Ovary (tissue), 9 donors: ENCODE measurements around the gene CAMK2N1. TPM values are rescaled to one million over a fixed set of nuclear protein-coding genes. Genes with fewer than 3 reads are reported as not detected.
A peak's percentile ranks its signal among the peaks of the same experiment; 100 is the strongest.

ENCODE experiments used
- DNase-seq, 5 donors: peaks; one replicate each; pipeline ENCODE4 v3.0.0-alpha.2; 2019 to 2020
- H3K27ac ChIP-seq, 2 donors: fragments of 200-600 bp; one replicate each; pipeline versions ENCODE4 v1.5.1 to v1.8.0; 2019 to 2022
- H3K27me3 ChIP-seq: fragments of 200-600 bp; one replicate; pipeline ENCODE4 v1.8.0; 2022
- H3K36me3 ChIP-seq: fragments of 200-600 bp; sonication (generic); one replicate; pipeline ENCODE4 v1.5.1; 2019
- H3K4me1 ChIP-seq: one replicate; pipeline ENCODE4 v1.8.1; 2013; ENCODE audit warnings: mild to moderate bottlenecking, moderate library complexity; ENCODE audit not compliant: insufficient read depth
- H3K4me3 ChIP-seq: fragments of 200-600 bp; sonication (generic); one replicate; pipeline ENCODE4 v1.5.1; 2017
- H3K9me3 ChIP-seq, 2 donors: fragments of 200-600 bp in 1 of 2; sonication (generic) in 1 of 2; one replicate each; pipeline versions ENCODE4 v1.5.1 to v1.8.1; 2013 to 2019; ENCODE audit warnings: mild to moderate bottlenecking in 1 of 2, moderate library complexity in 1 of 2
- CTCF ChIP-seq, 3 donors: fragments of 450-650 bp in 2 of 3; fragments of 200-600 bp in 1 of 3; IDR thresholded peaks; one replicate each; pipeline versions ENCODE4 v1.5.1 to v1.8.0; 2016 to 2022; ENCODE audit warnings: antibody characterized with exemption in 3 of 3, mild to moderate bottlenecking in 1 of 3
- EP300 ChIP-seq: sonication (generic); formaldehyde crosslinking; IDR thresholded peaks from one replicate; pipeline ENCODE4 v1.6.1; 2017; ENCODE audit warnings: antibody characterized with exemption
- POLR2A ChIP-seq: fragments of 450-650 bp; IDR thresholded peaks from one replicate; pipeline ENCODE4 v1.6.1; 2017; ENCODE audit warnings: antibody characterized with exemption, mild to moderate bottlenecking, moderate library complexity
- WGBS, 3 donors: extraction: QIAGEN DNeasy Blood & Tissue Kit in 1 of 3; methylation state at CpG; one replicate each; pipeline versions ENCODE4 v1.1.5 to v1.1.7; 2013 to 2017; 5-methylcytosine and 5-hydroxymethylcytosine counted together
- intact Hi-C, 4 donors: fragments of 100-400 bp; cut with DNase I; formaldehyde crosslinking; loops; one replicate each; pipeline versions ENCODE4 v1.11.0 to v1.15.1; 2022 to 2023
- polyA plus RNA-seq, 2 donors: library from polyadenylated mRNA; stranded (reverse); fragments of 200-250 nt in 1 of 2; fragments of 350-450 nt in 1 of 2; fragmentation: Illumina TruSeq in 1 of 2; extraction: RNeasy Lipid Tissue Mini Kit (QIAGEN cat#74804) in 1 of 2; gene quantifications; one replicate each; pipeline ENCODE4 v1.2.3, GENCODE V29; 2013 to 2014
- total RNA-seq, 7 donors: library from RNA; depleted of rRNA in 2 of 7; stranded (reverse); fragments of >200 nt in 2 of 7; fragmentation: NEBNext Ultra II Directional in 3 of 7; extraction: Animal tissue kit (Norgen Biotek cat#: 25700) in 3 of 7; gene quantifications; one replicate each; pipeline versions ENCODE4 v1.1.0 to v1.2.4, GENCODE V29; 2016 to 2023
- donor health status: DM: no; HTN: no; CAD: no; lungs with moderate emphysema.
- donor health status: DM: no; HTN: no; CAD: no.
- donor health status: Bipolar disorder and iron deficiency.
- donor health status: DM: yes; HTN: yes; CAD: no.
- donor health status: DM: no; HTN: no; CAD: no.
- donor health status: DM: yes; HTN: yes; CAD: no.

CAMK2N1 gene
- total and polyA plus RNA-seq, 9 donors, result 11.3 to 95.9 (median 35.2) TPM

- no peak for DNase-seq
- H3K27me3 ChIP-seq, result no peaks in the 10 kb centered on the region
- H3K4me3 ChIP-seq, result no peak overlapping the region
- peaks cover 2% of the 10 kb centered on the region for H3K4me1 ChIP-seq
- no peaks in the 10 kb centered on the region for H3K9me3 ChIP-seq
- TF ChIP-seq POLR2A (no peak), EP300 (no peak), CTCF (IDR thresholded peaks at IDR 0.05) (no peak)
- H3K27ac ChIP-seq, result no peak overlapping the region
- 52 to 58% (median 53%) methylated on average over 6 of the region's 6 CpGs for WGBS, 3 donors
- intact Hi-C loops, result no loop called here
- no peaks in the 10 kb centered on the region for H3K36me3 ChIP-seq
Measured at GRCh38 chr1:20511518-20512428, 25.8 kb upstream of the CAMK2N1 start.

GRCh38 chr1:20508411-20508771 lies 22.4 kb upstream of the CAMK2N1 start:
- Histone ChIP-seq H3K36me3 (no peaks in the 10 kb centered on the region), H3K4me3 (peak overlapping the region; percentile 93), H3K4me1 (peaks cover 5% of the 10 kb centered on the region), H3K27me3 (no peaks in the 10 kb centered on the region), H3K9me3 (no peaks in the 10 kb centered on the region), H3K27ac (peak overlapping the region; percentile 15 to 62)
- no peak for DNase-seq
- TF ChIP-seq POLR2A (no peak), CTCF (IDR thresholded peaks at IDR 0.05) (no peak), EP300 (no peak)
- intact Hi-C loops, result no loop called here
- 60 to 62% (median 61%) methylated on average over 5 of the region's 5 CpGs for WGBS, 3 donors

- intact Hi-C loops, result no loop called here
- H3K27me3 ChIP-seq, result no peaks in the 10 kb centered on the region
- peak within 1 kb of the TSS; percentile 15 to 62 for H3K27ac ChIP-seq
- H3K9me3 ChIP-seq, result no peaks in the 10 kb centered on the region
- H3K4me3 ChIP-seq, result peak within 1 kb of the TSS; percentile 93
- no peaks in the 10 kb centered on the region for H3K36me3 ChIP-seq
- peak; percentile 80 for TF ChIP-seq POLR2A
- TF ChIP-seq EP300, result no peak
- TF ChIP-seq CTCF (IDR thresholded peaks at IDR 0.05), result peak in 1 of 3 donors; percentile 17
- DNase-seq, result peak; percentile 94 to 97 (median 95)
- 0 to 1% (median 1%) methylated on average over 58 of the region's 58 CpGs for WGBS, 3 donors
- peaks cover 5% of the 10 kb centered on the region for H3K4me1 ChIP-seq
Measured at GRCh38 chr1:20507564-20508410, 21.8 kb upstream of the CAMK2N1 start, which contains the start of gene MUL1. Gene MUL1 (minus strand): TSS chr1:20508151. CDS start chr1:20508024, 127 bp downstream.

GRCh38 chr1:20507248-20507563 lies 21.2 kb upstream of the CAMK2N1 start:
- TF ChIP-seq CTCF (IDR thresholded peaks at IDR 0.05) (no peak), EP300 (no peak), POLR2A (no peak)
- no peaks in the 10 kb centered on the region for H3K27me3 ChIP-seq
- H3K4me3 ChIP-seq, result peak overlapping the region; percentile 93
- intact Hi-C loops, result no loop called here
- WGBS, 3 donors, result 22 to 29% (median 28%) methylated on average over 5 of the region's 5 CpGs
- peaks cover 5% of the 10 kb centered on the region for H3K4me1 ChIP-seq
- DNase-seq, result no peak
- no peaks in the 10 kb centered on the region for H3K36me3 ChIP-seq
- peak overlapping the region in 1 of 2 donors; percentile 62 for H3K27ac ChIP-seq
- H3K9me3 ChIP-seq, result no peaks in the 10 kb centered on the region
